B cell (primary cell): Measurements from ENCODE around the gene OR10C1. TPM values are rescaled to one million over a fixed set of nuclear protein-coding genes. Genes with fewer than 3 reads are reported as not detected.

Experiments
- ATAC-seq: fragments of 200-7000 bp; cut with Tn5 transposase; one replicate; pipeline ENCODE4 v1.10.0; 2021; ENCODE audit warnings: low read depth, mild to moderate bottlenecking, moderate number of reproducible peaks, moderate library complexity
- CTCF ChIA-PET: fragments of 350-600 bp; sonication (Branson Sonifier 250); formaldehyde crosslinking; loops from one replicate; lab custom pipeline; 2021; ENCODE audit warnings: antibody characterized with exemption, inconsistent platforms; lab: Charles Lee
- POLR2A ChIA-PET: fragments of 350-600 bp; sonication (Branson Sonifier 250); formaldehyde crosslinking; loops from one replicate; lab custom pipeline; 2021; ENCODE audit warnings: antibody characterized with exemption; lab: Charles Lee
- DNase-seq: peaks from one replicate; pipeline ENCODE4 v3.0.0; 2013
- H2AFZ ChIP-seq: 2 replicates; pipeline ENCODE4 v1.6.1; 2012; ENCODE audit warnings: mild to moderate bottlenecking, low read depth, low read length; ENCODE audit not compliant: insufficient read depth, poor library complexity, severe bottlenecking
- H3K27ac ChIP-seq, 2 donors: 1 replicate in 1 of 2; 2 replicates in 1 of 2; pipeline ENCODE4 v1.5.1; 2012 to 2013; ENCODE audit warnings: low read length in 2 of 2, mild to moderate bottlenecking in 2 of 2, moderate library complexity in 1 of 2
- H3K27me3 ChIP-seq, 4 experiments: fragments of 200-600 bp in 1 of 4; sonication (generic) in 1 of 4; replicated peaks in 1 of 4; 1 replicate in 2 of 4; 2 replicates in 2 of 4; pipeline versions ENCODE4 v1.6.1 to v1.7.0; 2013 to 2016; ENCODE audit warnings: low read length in 3 of 4, mild to moderate bottlenecking in 2 of 4, mixed read lengths in 1 of 4, moderate library complexity in 1 of 4; ENCODE audit not compliant: insufficient read depth in 4 of 4, control insufficient read depth in 3 of 4; ENCODE audit errors: control extremely low read depth in 1 of 4
- H3K36me3 ChIP-seq, 2 experiments: replicated peaks in 1 of 2; 1 replicate in 1 of 2; 2 replicates in 1 of 2; pipeline versions ENCODE4 v1.6.1 to v1.7.1; 2013; ENCODE audit warnings: low read length in 1 of 2; ENCODE audit not compliant: insufficient read depth in 2 of 2, control insufficient read depth in 1 of 2; ENCODE audit errors: control extremely low read depth in 1 of 2, extremely low read depth in 1 of 2
- H3K4me1 ChIP-seq, 2 donors: fragments of 200-600 bp in 1 of 2; sonication (generic) in 1 of 2; 1 replicate in 1 of 2; 2 replicates in 1 of 2; pipeline versions ENCODE4 v1.5.1 to v1.6.1; 2013 to 2017; ENCODE audit warnings: low read length in 2 of 2; ENCODE audit not compliant: control insufficient read depth in 2 of 2, insufficient read depth in 2 of 2
- H3K4me2 ChIP-seq: replicated peaks from 2 replicates; pipeline ENCODE3; 2012; ENCODE audit warnings: mild to moderate bottlenecking, low read depth, low read length; ENCODE audit not compliant: poor library complexity, severe bottlenecking
- H3K4me3 ChIP-seq, 5 experiments: fragments of 200-600 bp in 1 of 5; sonication (generic) in 1 of 5; 1 replicate in 3 of 5; 2 replicates in 2 of 5; pipeline versions ENCODE4 v1.5.1 to v1.7.0; 2011 to 2016; ENCODE audit warnings: low read length in 4 of 5, mild to moderate bottlenecking in 4 of 5, low read depth in 2 of 5, control low read depth in 1 of 5, moderate library complexity in 1 of 5; ENCODE audit not compliant: insufficient read depth in 1 of 5; ENCODE audit errors: control extremely low read depth in 1 of 5, extremely low read depth in 1 of 5
- H3K79me2 ChIP-seq: fragments of 200-600 bp; sonication (generic); one replicate; pipeline ENCODE4 v1.6.0; 2016; ENCODE audit warnings: low read length; ENCODE audit not compliant: control insufficient read depth, insufficient read depth
- H3K9ac ChIP-seq: fragments of 200-600 bp; sonication (generic); 2 replicates; pipeline ENCODE4 v1.6.1; 2017; ENCODE audit warnings: mild to moderate bottlenecking, low read length, moderate library complexity
- H3K9me3 ChIP-seq, 3 donors: one replicate each; pipeline versions ENCODE4 v1.6.1 to v1.7.1; 2013; ENCODE audit warnings: low read length in 2 of 3; ENCODE audit not compliant: control insufficient read depth in 2 of 3, insufficient read depth in 1 of 3; ENCODE audit errors: control extremely low read depth in 1 of 3
- H4K20me1 ChIP-seq: 2 replicates; pipeline ENCODE4 v1.6.0; 2012; ENCODE audit warnings: mild to moderate bottlenecking, low read length; ENCODE audit not compliant: insufficient read depth, control insufficient read depth, poor library complexity, severe bottlenecking
- H3K27ac Mint-ChIP-seq: one replicate; pipeline ENCODE4 v1.8.0; 2021; ENCODE audit warnings: mixed read lengths
- H3K27me3 Mint-ChIP-seq: one replicate; pipeline ENCODE4 v1.8.0; 2021; ENCODE audit warnings: mixed read lengths
- H3K4me1 Mint-ChIP-seq: one replicate; pipeline ENCODE4 v1.8.0; 2021; ENCODE audit warnings: mixed read lengths
- H3K4me3 Mint-ChIP-seq: one replicate; pipeline ENCODE4 v1.8.0; 2021; ENCODE audit warnings: mixed read lengths
- H3K9me3 Mint-ChIP-seq: one replicate; pipeline ENCODE4 v1.8.0; 2022; ENCODE audit warnings: mixed read lengths; ENCODE audit not compliant: insufficient read depth
- CTCF ChIP-seq: fragments of 200-600 bp; IDR thresholded peaks from one replicate; pipeline ENCODE4 v1.8.0; 2022; ENCODE audit warnings: antibody characterized with exemption, mild to moderate bottlenecking
- EZH2 ChIP-seq: IDR thresholded peaks from 2 replicates; pipeline ENCODE4 v1.6.1; 2012; ENCODE audit warnings: borderline replicate concordance, low read depth, mild to moderate bottlenecking, moderate library complexity, low read length; ENCODE audit not compliant: insufficient read depth, poor library complexity, severe bottlenecking
- WGBS: methylation state at CpG from one replicate; pipeline ENCODE4 v1.1.5; 2013; ENCODE audit warnings: missing lambda C conversion rate; ENCODE audit not compliant: insufficient coverage; 5-methylcytosine and 5-hydroxymethylcytosine counted together
- intact Hi-C: fragments of 100-400 bp; cut with micrococcal nuclease; formaldehyde crosslinking; loops from one replicate; pipeline ENCODE4 v1.10.0; 2022
- polyA plus RNA-seq: library from polyadenylated mRNA; depleted of rRNA; stranded (reverse); fragments of >200 nt; gene quantifications from 2 replicates; pipeline ENCODE4 v1.2.3, GENCODE V29; 2012
- total RNA-seq, 2 donors: library from RNA; stranded (reverse); fragments of 120-200 nt in 1 of 2; gene quantifications; 1 replicate in 1 of 2; 2 replicates in 1 of 2; pipeline versions ENCODE4 v1.2.3 to v1.2.4, GENCODE V29; 2013 to 2022

OR10C1 gene
- total and polyA plus RNA-seq, 2 donors (not counting 1 experiment from before 2014, with no cell fraction given), result not detected

GRCh38 chr6:29465801-29466200, 26.7 kb downstream of the OR10C1 start:
- peaks cover 25% of the 10 kb centered on the region for H3K27me3 Mint-ChIP-seq
- TF ChIP-seq EZH2 (no peak), CTCF (no peak)
- H3K9me3 ChIP-seq, result no peaks in the 10 kb centered on the region
- H2AFZ ChIP-seq, result no peak overlapping the region
- H3K4me2 ChIP-seq, result no peak overlapping the region
- no peak for ATAC-seq
- H4K20me1 ChIP-seq, result no peaks in the 10 kb centered on the region
- H3K79me2 ChIP-seq, result no peaks in the 10 kb centered on the region
- H3K36me3 ChIP-seq, result no peaks in the 10 kb centered on the region
- no peak for DNase-seq
- no CpG with 5 or more reads among the region's 2 CpGs for WGBS
- POLR2A ChIA-PET, result no interaction called here
- H3K9me3 Mint-ChIP-seq, result no peaks in the 10 kb centered on the region
- H3K27me3 ChIP-seq, result peaks cover 0 to 11% (median 3%) of the 10 kb centered on the region in 4 experiments
- H3K27ac Mint-ChIP-seq, result no peak overlapping the region
- no peak overlapping the region for H3K4me3 ChIP-seq
- no peaks in the 10 kb centered on the region for H3K4me1 ChIP-seq
- no peaks in the 10 kb centered on the region for H3K4me1 Mint-ChIP-seq
- H3K27ac ChIP-seq, result no peak overlapping the region
- intact Hi-C loops, result no loop called here
- H3K4me3 Mint-ChIP-seq, result no peak overlapping the region
- CTCF ChIA-PET, result no interaction called here
- H3K9ac ChIP-seq, result no peak overlapping the region

GRCh38 chr6:29466241-29466640, 27.1 kb downstream of the OR10C1 start:
- ChIA-PET CTCF (no interaction called here), POLR2A (no interaction called here)
- H3K79me2 ChIP-seq, result no peaks in the 10 kb centered on the region
- intact Hi-C loops, result no loop called here
- no peak overlapping the region for H3K4me2 ChIP-seq
- H3K4me3 Mint-ChIP-seq, result no peak overlapping the region
- peaks cover 25% of the 10 kb centered on the region for H3K27me3 Mint-ChIP-seq
- no peak overlapping the region for H3K27ac Mint-ChIP-seq
- no peak overlapping the region for H3K9ac ChIP-seq
- ATAC-seq (no peak), DNase-seq (no peak)
- no peak overlapping the region for H2AFZ ChIP-seq
- peaks cover 0 to 11% (median 3%) of the 10 kb centered on the region in 4 experiments for H3K27me3 ChIP-seq
- no peaks in the 10 kb centered on the region for H3K9me3 ChIP-seq
- TF ChIP-seq CTCF, result no peak
- no peak overlapping the region for H3K4me3 ChIP-seq
- no peak overlapping the region for H3K27ac ChIP-seq
- WGBS, result 66% methylated on average over 3 of the region's 6 CpGs
- no peaks in the 10 kb centered on the region for H3K9me3 Mint-ChIP-seq
- H3K4me1 Mint-ChIP-seq, result no peaks in the 10 kb centered on the region
- H4K20me1 ChIP-seq, result no peaks in the 10 kb centered on the region
- H3K4me1 ChIP-seq, result no peaks in the 10 kb centered on the region
- no peaks in the 10 kb centered on the region for H3K36me3 ChIP-seq
